Keratinocyte (primary cell): Measurements from ENCODE around the gene PLB1. TPM values are rescaled to one million over a fixed set of nuclear protein-coding genes. Genes with fewer than 3 reads are reported as not detected.
A peak's percentile ranks its signal among the peaks of the same experiment; 100 is the strongest.

Experiments used
- DNase-seq: peaks from one replicate; pipeline ENCODE4 v3.0.0-alpha.2; 2011; ENCODE audit warnings: low read depth, missing footprints, low spot score
- FAIRE-seq: peaks from 2 replicates; lab custom pipeline; 2011; peaks lifted over from hg19 to GRCh38; lab: Jason Lieb, UNC
- H2AFZ ChIP-seq: 2 replicates; pipeline ENCODE4 v1.6.0; 2012; ENCODE audit warnings: low read length, control low read depth, inconsistent platforms; ENCODE audit not compliant: control insufficient read depth
- H3K27ac ChIP-seq: 2 replicates; pipeline ENCODE4 v1.5.1; 2011; ENCODE audit warnings: low read length; ENCODE audit not compliant: control insufficient read depth, insufficient read depth
- H3K27me3 ChIP-seq: 3 replicates; pipeline ENCODE4 v1.6.0; 2011; ENCODE audit warnings: low read length; ENCODE audit not compliant: control insufficient read depth, insufficient read depth; ENCODE audit errors: extremely low read depth
- H3K36me3 ChIP-seq, 2 experiments: 2 replicates in 1 of 2; 3 replicates in 1 of 2; pipeline ENCODE4 v1.5.1; 2011; ENCODE audit warnings: low read length in 2 of 2, mild to moderate bottlenecking in 1 of 2; ENCODE audit not compliant: control insufficient read depth in 2 of 2, insufficient read depth in 2 of 2; ENCODE audit errors: extremely low read depth in 1 of 2
- H3K4me1 ChIP-seq: 3 replicates; pipeline ENCODE4 v1.5.1; 2011; ENCODE audit warnings: low read length; ENCODE audit not compliant: control insufficient read depth, insufficient read depth; ENCODE audit errors: extremely low read depth
- H3K4me2 ChIP-seq: 3 replicates; pipeline ENCODE4 v1.6.0; 2011; ENCODE audit warnings: low read depth, low read length; ENCODE audit not compliant: control insufficient read depth, insufficient read depth; ENCODE audit errors: extremely low read depth
- H3K4me3 ChIP-seq, 3 experiments: fragments of 200-600 bp in 1 of 3; sonication (generic) in 1 of 3; 2 replicates in 2 of 3; 3 replicates in 1 of 3; pipeline ENCODE4 v1.5.1; 2011 to 2016; ENCODE audit warnings: low read length in 3 of 3, mild to moderate bottlenecking in 3 of 3, control low read depth in 2 of 3, inconsistent platforms in 1 of 3, low read depth in 1 of 3, mixed read lengths in 1 of 3, mixed run types in 1 of 3, moderate library complexity in 1 of 3; ENCODE audit not compliant: control insufficient read depth in 2 of 3, insufficient read depth in 2 of 3; ENCODE audit errors: extremely low read depth in 1 of 3
- H3K79me2 ChIP-seq: 2 replicates; pipeline ENCODE4 v1.6.0; 2012; ENCODE audit warnings: low read length; ENCODE audit not compliant: control insufficient read depth, insufficient read depth
- H3K9ac ChIP-seq: 3 replicates; pipeline ENCODE4 v1.6.0; 2011; ENCODE audit warnings: low read length; ENCODE audit not compliant: control insufficient read depth, insufficient read depth; ENCODE audit errors: extremely low read depth
- H3K9me1 ChIP-seq: 3 replicates; pipeline ENCODE4 v1.6.0; 2011; ENCODE audit warnings: low read length; ENCODE audit not compliant: control insufficient read depth, insufficient read depth; ENCODE audit errors: extremely low read depth
- H3K9me3 ChIP-seq: 2 replicates; pipeline ENCODE4 v1.5.1; 2012; ENCODE audit warnings: low read depth, low read length; ENCODE audit not compliant: control insufficient read depth
- H4K20me1 ChIP-seq: 3 replicates; pipeline ENCODE4 v1.6.0; 2011; ENCODE audit warnings: low read length; ENCODE audit not compliant: control insufficient read depth, insufficient read depth; ENCODE audit errors: extremely low read depth
- CTCF ChIP-seq, 3 experiments: IDR thresholded peaks in 1 of 3; conservative IDR thresholded peaks in 1 of 3; optimal IDR thresholded peaks in 1 of 3; 2 replicates in 2 of 3; 3 replicates in 1 of 3; pipeline versions ENCODE3 to v1.5.1; 2011; ENCODE audit warnings: low read length in 3 of 3, mild to moderate bottlenecking in 3 of 3, moderate library complexity in 2 of 3, control low read depth in 1 of 3, inconsistent platforms in 1 of 3; ENCODE audit not compliant: insufficient read depth in 2 of 3; ENCODE audit errors: extremely low read depth in 1 of 3
- EZH2 ChIP-seq: IDR thresholded peaks from one replicate; pipeline ENCODE4 v1.6.1; 2012; ENCODE audit warnings: inconsistent platforms, mild to moderate bottlenecking, low read length, moderate library complexity
- dilution Hi-C: fragments of 300-500 bp; cut with MboI; formaldehyde crosslinking; loops from one replicate; pipeline ENCODE4 v1.7.0; 2020; ENCODE audit warnings: low sequenced_read_pairs; ENCODE audit not compliant: extremely low pct_ligation_motif_present
- polyA plus RNA-seq, 5 experiments: library from polyadenylated mRNA; depleted of rRNA in 3 of 5; stranded (reverse) in 3 of 5; stranded (forward) in 1 of 5; unstranded in 1 of 5; fragments of >200 nt; gene quantifications; 1 replicate in 1 of 5; 2 replicates in 3 of 5; 3 replicates in 1 of 5; pipeline versions ENCODE4 v1.2.1 to v1.2.3, GENCODE V29; 2011 to 2012; ENCODE audit warnings: missing spikeins in 2 of 5, low read depth in 1 of 5, low replicate concordance in 1 of 5

The PLB1 gene
- polyA plus RNA-seq, 1 donor (not counting 4 experiments of a cell fraction or from before 2014, with no cell fraction given): 6.7 TPM

- TF ChIP-seq CTCF (optimal IDR thresholded peaks at IDR 0.05 in 1 of 3, IDR thresholded peaks at IDR 0.05 in 1 of 3, conservative IDR thresholded peaks at IDR 0.05 in 1 of 3; ENCODE audit: extremely low read depth in 1 of 3, insufficient read depth in 2 of 3, low read length in 3 of 3) (no peak), EZH2 (no peak)
- dilution Hi-C loops: no loop called here
- no peak overlapping the region for H2AFZ ChIP-seq
Measured at GRCh38 chr2:28564346-28564745, 68.5 kb downstream of the PLB1 start.

GRCh38 chr2:28565033-28565432, 69.2 kb downstream of the PLB1 start:
- Histone ChIP-seq H3K9me1 (no peaks in the 10 kb centered on the region), H3K36me3 (no peaks in the 10 kb centered on the region), H3K4me1 (peaks cover 43% of the 10 kb centered on the region), H2AFZ (peak overlapping the region; percentile 59), H3K4me2 (peak overlapping the region; percentile 20), H3K79me2 (no peaks in the 10 kb centered on the region), H3K27ac (peak overlapping the region; percentile 21), H3K27me3 (no peaks in the 10 kb centered on the region), H3K4me3 (no peak overlapping the region), H3K9ac (no peak overlapping the region), H4K20me1 (no peaks in the 10 kb centered on the region), H3K9me3 (no peaks in the 10 kb centered on the region)
- DNase-seq (no peak), FAIRE-seq (no peak)
- dilution Hi-C loops: no loop called here
- no peak for TF ChIP-seq EZH2
- TF ChIP-seq CTCF (optimal IDR thresholded peaks at IDR 0.05 in 1 of 3, IDR thresholded peaks at IDR 0.05 in 1 of 3, conservative IDR thresholded peaks at IDR 0.05 in 1 of 3; ENCODE audit: extremely low read depth in 1 of 3, insufficient read depth in 2 of 3, low read length in 3 of 3): no peak

More at GRCh38 chr2:28564346-28564745, 68.5 kb downstream of the PLB1 start:
- FAIRE-seq: no peak
- no peak for DNase-seq
- Histone ChIP-seq H3K9me3 (no peaks in the 10 kb centered on the region), H4K20me1 (no peaks in the 10 kb centered on the region), H3K27me3 (no peaks in the 10 kb centered on the region), H3K9ac (no peak overlapping the region), H3K4me2 (peak overlapping the region; percentile 20), H3K4me1 (peaks cover 43% of the 10 kb centered on the region), H3K9me1 (no peaks in the 10 kb centered on the region), H3K36me3 (no peaks in the 10 kb centered on the region), H3K27ac (no peak overlapping the region), H3K79me2 (no peaks in the 10 kb centered on the region), H3K4me3 (no peak overlapping the region)
